K562 (cell line): ENCODE measurements around the gene PRDX3. TPM values are rescaled to one million over a fixed set of nuclear protein-coding genes. Genes with fewer than 3 reads are reported as not detected.

ENCODE experiments used
- CCNT2 ChIP-seq: IDR thresholded peaks from 2 replicates; pipeline ENCODE4 v1.6.1; 2011; ENCODE audit warnings: borderline replicate concordance, low read depth, mild to moderate bottlenecking, moderate library complexity, mixed read lengths, low read length; ENCODE audit not compliant: insufficient read length; ENCODE audit errors: extremely low read depth
- DPF2 ChIP-seq: fragments of 450-650 bp; IDR thresholded peaks from 2 replicates; pipeline ENCODE4 v1.6.1; 2016
- E2F6 ChIP-seq, 2 experiments: IDR thresholded peaks; 2 replicates each; pipeline ENCODE4 v1.6.1; 2011; ENCODE audit warnings: borderline replicate concordance in 1 of 2, control low read depth in 1 of 2, low read depth in 1 of 2, low read length in 1 of 2, mild to moderate bottlenecking in 1 of 2, mixed read lengths in 1 of 2, moderate library complexity in 1 of 2; ENCODE audit not compliant: insufficient read depth in 1 of 2, insufficient read length in 1 of 2, poor library complexity in 1 of 2, severe bottlenecking in 1 of 2; ENCODE audit errors: extremely low read depth in 1 of 2
- PRPF4 ChIP-seq: fragments of 200-400 bp; formaldehyde crosslinking; IDR thresholded peaks from one replicate; pipeline ENCODE4 v1.6.1; 2017; ENCODE audit warnings: low read length, low read depth, mild to moderate bottlenecking; ENCODE audit not compliant: insufficient read depth, poor library complexity, severe bottlenecking
- RB1 ChIP-seq: fragments of 450-650 bp; IDR thresholded peaks from 2 replicates; pipeline ENCODE4 v1.6.1; 2017; ENCODE audit warnings: low read depth, mild to moderate bottlenecking
- RBM34 ChIP-seq: fragments of 200-400 bp; formaldehyde crosslinking; IDR thresholded peaks from 2 replicates; pipeline ENCODE4 v1.6.1; 2018; ENCODE audit warnings: low read length, borderline replicate concordance; ENCODE audit not compliant: insufficient read depth
- REST ChIP-seq, 2 experiments: fragments of 450-650 bp; formaldehyde crosslinking in 1 of 2; IDR thresholded peaks; 2 replicates each; pipeline versions ENCODE4 v1.4.0 to v1.6.1; 2014 to 2020; ENCODE audit warnings: mild to moderate bottlenecking in 2 of 2, borderline replicate concordance in 1 of 2, low read depth in 1 of 2
- SMARCB1 ChIP-seq: IDR thresholded peaks from 2 replicates; pipeline ENCODE4 v1.6.1; 2011; ENCODE audit warnings: improper control_type of control experiment, low read depth; ENCODE audit not compliant: insufficient read length
- ZNF408 ChIP-seq: fragments of 250-450 bp; sonication (Bioruptor Pico); IDR thresholded peaks from 2 replicates; pipeline ENCODE4 v1.4.0; 2020; ENCODE audit warnings: low read depth, mild to moderate bottlenecking, moderate library complexity
- ZNF507 ChIP-seq: conservative IDR thresholded peaks from 2 replicates; pipeline ENCODE4 v1.6.1; 2017; ENCODE audit warnings: missing genetic modification characterization, missing compliant biosample characterization
- ZNF644 ChIP-seq: fragments of 200-800 bp; sonication (Bioruptor generic); IDR thresholded peaks from 2 replicates; pipeline ENCODE4 v1.6.1; 2016; ENCODE audit warnings: low read depth, missing genetic modification characterization, missing compliant biosample characterization
- polyA plus RNA-seq, 8 experiments: library from polyadenylated mRNA; depleted of rRNA in 4 of 8; stranded (reverse) in 5 of 8; unstranded in 3 of 8; fragments of >200 nt; fragmentation: Nextera tagmentation in 2 of 8; fragmentation: Illumina TruSeq in 1 of 8; extraction: Ambion mirVana in 2 of 8; extraction: Trizol in 1 of 8; gene quantifications; 2 replicates each; pipeline versions ENCODE4 v1.2.1 to v1.2.3, GENCODE V29; 2011 to 2014; ENCODE audit warnings: inconsistent platforms in 1 of 8, missing spikeins in 1 of 8
- total RNA-seq, 7 experiments: library from RNA; depleted of rRNA in 6 of 7; stranded (reverse); fragments of >200 nt in 6 of 7; fragmentation: Illumina TruSeq in 2 of 7; extraction: Trizol in 2 of 7; gene quantifications; 2 replicates each; pipeline versions ENCODE4 v1.2.1 to v1.2.3, GENCODE V29; 2011 to 2021; ENCODE audit warnings: low replicate concordance in 1 of 7
- TF ChIP-seq, protein P1 (sequence below): fragments of 450-650 bp; IDR thresholded peaks from 2 replicates; pipeline ENCODE4 v1.6.1; 2018; ENCODE audit not compliant: partially characterized antibody

Gene PRDX3
- total and polyA plus RNA-seq, 9 of the 15 experiments (the other 6 are each of a cell fraction or from before 2014, with no cell fraction given) = 122 to 994 (median 173) TPM

DNA sequence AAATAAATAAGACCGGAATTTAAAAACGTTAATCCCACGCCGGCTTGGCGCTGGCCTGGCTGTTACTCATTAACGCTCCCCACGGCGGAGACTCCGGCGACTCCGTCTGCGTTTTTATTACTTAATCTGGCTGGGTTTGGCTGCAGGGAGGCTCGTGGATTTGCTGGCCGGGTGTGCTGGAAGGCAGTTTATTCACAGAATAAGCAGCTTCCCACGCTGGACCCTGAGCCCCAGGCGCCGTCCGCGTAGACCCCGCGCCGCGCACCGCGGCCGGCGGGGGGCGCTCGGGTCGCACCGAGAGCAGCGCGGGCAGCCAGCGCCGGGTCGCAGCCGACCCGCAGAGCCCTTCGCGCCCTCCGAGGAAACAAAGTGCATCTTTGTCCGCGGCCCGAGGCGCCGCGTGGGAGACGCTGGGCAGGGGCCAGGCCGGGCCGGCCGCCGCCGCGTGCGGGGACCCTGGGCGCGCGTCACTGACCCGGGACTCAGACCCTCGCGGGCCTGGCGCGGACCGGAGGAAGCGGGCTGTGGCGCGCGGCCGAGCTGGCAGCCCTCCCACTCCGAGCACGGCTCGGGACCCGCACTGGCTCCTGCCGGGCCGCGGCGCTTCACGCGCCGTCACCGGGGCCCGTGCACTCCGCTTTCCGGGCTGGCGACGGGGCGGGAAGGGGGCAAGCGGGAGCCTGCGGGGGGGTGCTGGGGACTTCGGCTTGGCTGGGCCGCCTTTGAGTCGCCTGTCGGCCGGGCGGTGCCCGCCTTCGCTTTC, 28.2 kb upstream of the PRDX3 start (continued):
- TF ChIP-seq, protein P1, sequence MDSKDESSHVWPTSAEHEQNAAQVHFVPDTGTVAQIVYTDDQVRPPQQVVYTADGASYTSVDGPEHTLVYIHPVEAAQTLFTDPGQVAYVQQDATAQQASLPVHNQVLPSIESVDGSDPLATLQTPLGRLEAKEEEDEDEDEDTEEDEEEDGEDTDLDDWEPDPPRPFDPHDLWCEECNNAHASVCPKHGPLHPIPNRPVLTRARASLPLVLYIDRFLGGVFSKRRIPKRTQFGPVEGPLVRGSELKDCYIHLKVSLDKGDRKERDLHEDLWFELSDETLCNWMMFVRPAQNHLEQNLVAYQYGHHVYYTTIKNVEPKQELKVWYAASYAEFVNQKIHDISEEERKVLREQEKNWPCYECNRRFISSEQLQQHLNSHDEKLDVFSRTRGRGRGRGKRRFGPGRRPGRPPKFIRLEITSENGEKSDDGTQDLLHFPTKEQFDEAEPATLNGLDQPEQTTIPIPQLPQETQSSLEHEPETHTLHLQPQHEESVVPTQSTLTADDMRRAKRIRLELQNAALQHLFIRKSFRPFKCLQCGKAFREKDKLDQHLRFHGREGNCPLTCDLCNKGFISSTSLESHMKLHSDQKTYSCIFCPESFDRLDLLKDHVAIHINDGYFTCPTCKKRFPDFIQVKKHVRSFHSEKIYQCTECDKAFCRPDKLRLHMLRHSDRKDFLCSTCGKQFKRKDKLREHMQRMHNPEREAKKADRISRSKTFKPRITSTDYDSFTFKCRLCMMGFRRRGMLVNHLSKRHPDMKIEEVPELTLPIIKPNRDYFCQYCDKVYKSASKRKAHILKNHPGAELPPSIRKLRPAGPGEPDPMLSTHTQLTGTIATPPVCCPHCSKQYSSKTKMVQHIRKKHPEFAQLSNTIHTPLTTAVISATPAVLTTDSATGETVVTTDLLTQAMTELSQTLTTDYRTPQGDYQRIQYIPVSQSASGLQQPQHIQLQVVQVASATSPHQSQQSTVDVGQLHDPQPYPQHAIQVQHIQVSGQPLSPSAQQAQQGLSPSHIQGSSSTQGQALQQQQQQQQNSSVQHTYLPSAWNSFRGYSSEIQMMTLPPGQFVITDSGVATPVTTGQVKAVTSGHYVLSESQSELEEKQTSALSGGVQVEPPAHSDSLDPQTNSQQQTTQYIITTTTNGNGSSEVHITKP = no peak
- peak; percentile 32 to 76 for TF ChIP-seq E2F6 (IDR thresholded peaks at IDR 0.05; ENCODE audit: borderline replicate concordance in 1 of 2, extremely low read depth in 1 of 2, insufficient read depth in 1 of 2, insufficient read length in 1 of 2, low read depth in 1 of 2, low read length in 1 of 2, poor library complexity in 1 of 2, severe bottlenecking in 1 of 2)
- TF ChIP-seq SMARCB1 = no peak
- TF ChIP-seq DPF2 = no peak
- 0 out of 2 replicates have a peak, but pooled peaks have one; percentile 41 for TF ChIP-seq ZNF644 (tag)
- no peak for TF ChIP-seq ZNF408 (CRISPR knock-in tag)
- TF ChIP-seq ZNF507 (tag) = no peak
- no peak for TF ChIP-seq PRPF4
- peak; percentile 80 for TF ChIP-seq REST (IDR thresholded peaks at IDR 0.05; ENCODE audit: borderline replicate concordance)
- TF ChIP-seq REST (CRISPR knock-in tag; IDR thresholded peaks at IDR 0.05; ENCODE audit: low read depth) = no peak
- peak; percentile 89 for TF ChIP-seq RB1
- no peak for TF ChIP-seq CCNT2
- TF ChIP-seq RBM34 = no peak
